ENCODE results near the gene MYT1.

Gene MYT1

GRCh38 chr20:64140061-64140931 is 24.0 kb upstream of the MYT1 start:
- DNase-seq, result no peak

- DNase-seq, result no peak
Measured at GRCh38 chr20:64140956-64141355, 23.3 kb upstream of the MYT1 start.

GRCh38 chr20:64142590-64142989 is 21.7 kb upstream of the MYT1 start:
- no peak for DNase-seq

DNA sequence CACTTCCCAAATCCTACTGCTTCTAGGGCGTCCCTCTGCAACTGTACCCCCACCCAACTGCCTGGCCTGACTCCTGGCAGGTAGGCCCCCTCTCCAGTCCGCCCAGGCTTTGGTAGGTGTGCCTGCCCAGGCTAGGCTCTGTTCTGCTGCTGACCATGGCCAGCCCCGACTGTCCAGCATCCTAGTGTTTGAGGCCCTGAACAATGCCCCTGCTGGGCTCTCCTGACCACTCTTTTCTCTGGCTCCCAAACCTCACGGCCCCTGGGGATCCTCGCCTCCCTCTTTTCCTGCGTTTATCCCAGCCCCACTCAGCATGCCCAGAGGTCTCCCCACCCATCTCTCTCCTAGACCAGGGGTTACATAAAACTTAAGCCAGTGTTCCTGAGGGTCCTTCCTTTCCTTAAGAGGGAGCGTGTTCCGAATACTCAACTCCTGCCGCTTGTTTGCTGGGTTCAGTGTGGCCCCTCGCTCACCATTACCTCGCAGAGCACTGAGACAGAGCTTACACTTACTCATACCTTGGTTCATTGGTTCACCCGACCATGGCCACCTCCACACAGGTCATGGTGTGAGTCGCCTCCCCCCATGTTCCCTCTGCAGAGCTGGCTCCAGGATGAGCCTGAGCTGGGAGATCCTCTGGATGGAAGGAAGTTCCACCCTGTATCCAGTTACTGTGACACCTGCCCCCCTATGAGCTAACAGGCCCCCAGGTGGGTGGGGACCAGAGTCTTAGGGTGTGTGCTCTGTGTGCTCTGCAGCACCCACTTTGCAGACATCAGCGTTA is 21.0 kb upstream of the MYT1 start:
- no peak for DNase-seq

- DNase-seq, result no peak
Measured at GRCh38 chr20:64144144-64144912, 19.9 kb upstream of the MYT1 start.

- DNase-seq, result no peak
Measured at GRCh38 chr20:64145458-64146300, 18.6 kb upstream of the MYT1 start.

DNA sequence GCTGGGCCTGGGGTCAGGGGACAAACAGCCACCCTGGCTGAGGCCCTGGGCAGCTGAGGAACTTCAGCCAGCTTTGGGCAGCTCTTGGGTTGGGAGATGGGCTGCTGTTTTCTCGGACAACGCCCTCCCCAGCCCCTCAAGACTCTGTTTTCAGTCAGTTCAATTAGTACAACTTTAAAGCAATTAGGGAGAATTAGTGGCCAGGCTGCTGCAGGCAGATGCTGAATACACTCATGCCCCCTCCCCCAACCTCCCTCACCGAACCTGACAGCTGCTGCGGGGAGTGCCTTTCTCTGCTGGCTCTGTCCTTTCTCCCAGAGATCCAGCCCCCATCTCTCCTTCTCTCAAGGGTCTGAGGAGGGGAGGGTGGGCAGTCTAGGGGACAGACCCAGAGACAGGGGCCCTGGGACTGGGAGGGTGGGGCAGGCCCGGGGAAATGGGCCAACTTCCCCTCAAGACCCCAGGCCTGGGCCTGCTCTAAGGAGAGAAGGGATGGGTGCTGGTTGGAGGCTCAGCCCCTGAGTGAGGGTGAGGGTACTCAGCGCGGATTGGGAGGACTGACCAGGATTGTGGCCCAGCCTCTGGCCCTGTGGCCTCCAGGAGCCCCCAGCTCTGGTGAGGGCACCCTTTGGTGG is 17.8 kb upstream of the MYT1 start:
- DNase-seq, result no peak

DNA sequence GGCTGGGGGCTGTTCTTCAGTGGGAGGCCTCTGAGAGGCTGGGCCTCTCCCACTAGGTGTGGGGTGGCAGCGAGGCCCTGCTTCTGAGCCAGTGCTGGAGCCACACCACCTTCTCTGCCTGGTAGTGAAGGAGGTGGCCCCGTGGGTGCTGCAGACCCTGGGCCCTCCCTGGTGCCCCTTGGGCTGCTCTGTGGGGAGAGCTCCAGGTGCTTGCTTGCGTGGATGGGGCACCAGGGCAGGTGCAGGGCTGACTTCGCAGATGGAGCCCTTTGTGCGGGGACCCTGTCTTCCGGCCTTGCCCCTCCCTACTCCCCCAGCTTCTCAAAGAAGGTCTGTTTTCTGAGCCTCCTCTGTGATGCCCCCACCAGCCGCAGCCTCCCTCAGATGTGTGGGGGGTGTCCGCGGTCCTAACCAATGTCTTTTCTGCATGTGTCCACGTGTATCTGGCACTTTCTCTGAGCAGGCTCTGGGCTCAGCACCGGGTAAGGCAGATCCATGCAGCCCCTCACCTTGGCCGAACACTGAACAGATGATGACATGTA is 17.2 kb upstream of the MYT1 start:
- no peak for DNase-seq

DNA sequence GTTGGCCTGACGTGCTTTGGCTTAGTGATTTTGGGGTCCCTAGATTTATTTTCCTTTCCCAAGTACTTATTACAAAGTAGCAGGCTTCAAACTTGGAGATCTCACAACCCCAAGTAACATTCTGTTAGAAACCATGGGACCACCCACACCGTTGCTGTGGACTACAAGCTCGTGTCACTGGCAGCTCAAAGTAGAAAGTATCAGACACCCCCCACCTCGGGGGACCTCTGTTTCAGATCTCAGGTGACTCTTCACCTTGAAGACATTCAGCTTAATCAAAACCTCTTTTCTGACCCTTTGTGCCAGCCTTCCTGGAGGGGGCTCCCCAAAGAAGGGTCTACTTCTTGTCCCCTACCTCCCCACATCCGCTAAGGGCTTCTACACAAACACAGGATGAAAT is 15.7 kb upstream of the MYT1 start:
- DNase-seq, result no peak

DNA sequence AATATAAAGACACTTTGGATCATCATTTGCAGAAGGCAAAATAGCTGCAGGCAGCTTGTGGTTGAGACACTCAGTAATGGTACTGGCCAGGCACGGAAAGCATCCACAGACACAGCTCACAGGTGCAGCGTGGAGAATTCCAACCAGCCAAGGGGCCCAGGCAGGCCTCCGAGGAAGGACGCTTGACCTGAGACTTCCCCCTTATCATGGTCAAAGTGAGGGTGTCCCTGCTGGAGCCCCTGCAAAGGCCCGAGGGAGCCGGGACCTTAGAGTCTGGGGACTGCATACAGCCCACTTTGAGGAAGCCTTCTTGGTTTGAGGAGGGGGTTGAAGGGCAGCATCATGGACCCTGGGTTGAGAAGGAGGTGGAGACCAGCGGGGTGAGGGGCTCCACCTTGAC is 15.1 kb upstream of the MYT1 start:
- DNase-seq, result no peak

GRCh38 chr20:64149809-64150560 is 14.3 kb upstream of the MYT1 start:
- DNase-seq, result no peak

DNA sequence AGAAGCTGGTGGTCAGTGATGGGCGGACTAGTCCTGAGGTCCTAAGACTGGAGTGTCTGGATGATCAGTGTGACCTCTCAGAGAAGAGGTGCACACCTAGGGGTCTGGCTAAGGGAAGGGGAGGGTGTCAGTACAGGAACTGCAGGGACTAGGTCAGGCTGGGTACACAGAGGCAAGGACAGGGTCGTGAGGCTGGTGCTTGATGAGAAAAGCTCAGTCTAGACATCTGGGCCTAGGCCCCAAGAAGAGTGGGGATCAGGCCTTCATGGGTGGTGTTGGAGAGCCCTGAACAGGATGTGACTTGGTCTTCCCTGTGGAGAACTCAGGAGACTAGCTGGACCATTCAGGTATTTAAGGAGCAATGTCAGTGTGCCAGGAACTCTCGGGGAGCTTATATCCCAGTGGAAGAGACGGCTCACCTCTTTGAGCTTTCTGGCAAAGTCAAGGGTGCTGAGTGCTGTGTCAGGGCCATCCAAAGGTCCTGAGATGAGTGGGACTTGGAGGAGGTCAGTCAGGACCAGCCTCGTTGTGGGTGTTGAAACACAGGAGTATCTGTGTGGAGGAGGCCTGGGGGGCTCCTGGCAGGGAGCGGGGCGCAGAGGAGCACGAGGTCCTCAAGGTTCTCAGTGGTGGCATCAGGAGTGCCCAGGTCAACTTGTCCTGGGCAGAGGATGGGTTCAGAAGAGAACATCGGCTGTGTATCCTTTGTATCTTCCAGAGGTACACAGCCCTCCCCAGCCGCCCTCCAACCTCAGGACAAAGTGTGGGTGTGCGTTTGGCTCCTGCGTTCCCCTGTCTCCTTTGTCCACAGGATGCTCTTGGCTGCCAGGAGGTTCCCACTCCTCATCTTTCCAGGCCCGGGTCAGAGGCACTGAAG is 13.3 kb upstream of the MYT1 start:
- no peak for DNase-seq

- no peak for DNase-seq
Measured at GRCh38 chr20:64151633-64152530, 12.4 kb upstream of the MYT1 start.

DNA sequence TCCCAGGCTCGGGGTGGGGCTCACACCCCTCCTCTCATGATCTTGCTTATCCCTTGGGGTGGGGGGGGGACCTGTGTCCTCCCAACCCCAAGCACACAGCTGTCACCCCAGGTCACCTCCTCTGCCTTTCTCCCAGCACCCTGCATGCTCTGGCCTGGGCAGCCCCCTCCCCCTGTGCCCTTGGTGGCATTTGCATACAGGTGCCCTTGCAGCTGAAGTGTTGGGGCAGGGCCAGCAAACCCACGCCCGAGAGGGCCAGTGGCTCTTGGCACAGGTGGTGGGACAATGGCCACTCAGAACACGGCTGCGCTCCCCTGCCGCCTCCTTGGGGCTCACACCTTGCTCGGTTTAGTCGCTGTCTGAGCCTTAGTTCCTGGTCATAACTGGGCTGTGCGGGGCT is 11.3 kb upstream of the MYT1 start:
- no peak for DNase-seq

DNA sequence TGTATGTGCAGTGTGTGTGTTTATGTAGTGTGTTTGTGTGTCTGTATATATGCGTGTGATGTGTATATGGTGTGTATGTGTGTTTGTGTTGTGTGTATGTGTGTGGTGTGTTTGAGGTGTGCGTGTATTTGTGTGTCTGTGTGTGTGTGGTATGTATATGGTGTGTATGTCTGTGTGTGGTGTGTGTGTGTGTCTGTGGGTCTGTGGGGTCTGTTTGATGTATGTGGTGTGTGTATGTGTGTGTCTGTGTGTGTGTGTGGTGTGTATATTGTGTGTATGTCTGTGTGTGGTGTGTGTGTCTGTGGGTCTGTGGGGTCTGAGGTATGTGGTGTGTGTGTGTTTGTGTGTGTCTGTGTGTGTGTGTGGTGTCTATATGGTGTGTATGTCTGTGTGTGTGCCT is 10.8 kb upstream of the MYT1 start:
- no peak for DNase-seq

DNA sequence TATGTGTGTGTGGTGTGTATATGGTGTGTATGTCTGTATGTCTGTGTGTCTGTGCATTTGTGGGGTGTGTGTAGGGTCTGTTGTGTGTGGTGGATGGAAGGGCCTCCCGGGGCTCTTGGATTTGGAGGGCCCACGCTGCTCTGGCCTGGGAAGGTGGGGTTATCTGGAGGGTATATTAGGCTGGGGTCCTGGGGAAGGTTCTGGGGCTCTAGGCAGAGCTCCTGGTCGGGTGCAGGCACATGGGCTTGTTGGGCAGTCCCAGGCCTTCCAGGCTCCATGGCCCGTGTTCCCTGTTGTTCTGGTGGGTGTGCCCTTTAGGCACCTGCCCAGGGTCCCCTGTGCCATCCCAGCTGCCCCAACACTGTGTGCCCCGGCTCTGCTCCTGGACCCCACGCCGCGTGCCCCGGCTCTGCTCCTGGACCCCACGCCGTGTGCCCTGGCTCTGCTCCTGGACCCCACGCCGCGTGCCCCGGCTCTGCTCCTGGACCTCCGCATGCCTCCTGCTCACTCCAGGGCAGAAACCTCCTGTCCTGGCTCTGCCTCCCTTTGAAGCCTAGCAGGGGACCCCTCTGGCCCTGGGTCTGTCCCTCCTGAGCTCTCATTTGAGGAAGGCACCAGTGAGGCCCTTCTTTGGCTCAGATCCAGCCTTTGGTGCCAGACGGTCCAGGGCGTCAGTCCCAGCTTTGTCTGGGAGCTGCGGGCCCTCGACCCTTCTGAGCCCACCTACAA is 10.2 kb upstream of the MYT1 start:
- DNase-seq, result no peak

DNA sequence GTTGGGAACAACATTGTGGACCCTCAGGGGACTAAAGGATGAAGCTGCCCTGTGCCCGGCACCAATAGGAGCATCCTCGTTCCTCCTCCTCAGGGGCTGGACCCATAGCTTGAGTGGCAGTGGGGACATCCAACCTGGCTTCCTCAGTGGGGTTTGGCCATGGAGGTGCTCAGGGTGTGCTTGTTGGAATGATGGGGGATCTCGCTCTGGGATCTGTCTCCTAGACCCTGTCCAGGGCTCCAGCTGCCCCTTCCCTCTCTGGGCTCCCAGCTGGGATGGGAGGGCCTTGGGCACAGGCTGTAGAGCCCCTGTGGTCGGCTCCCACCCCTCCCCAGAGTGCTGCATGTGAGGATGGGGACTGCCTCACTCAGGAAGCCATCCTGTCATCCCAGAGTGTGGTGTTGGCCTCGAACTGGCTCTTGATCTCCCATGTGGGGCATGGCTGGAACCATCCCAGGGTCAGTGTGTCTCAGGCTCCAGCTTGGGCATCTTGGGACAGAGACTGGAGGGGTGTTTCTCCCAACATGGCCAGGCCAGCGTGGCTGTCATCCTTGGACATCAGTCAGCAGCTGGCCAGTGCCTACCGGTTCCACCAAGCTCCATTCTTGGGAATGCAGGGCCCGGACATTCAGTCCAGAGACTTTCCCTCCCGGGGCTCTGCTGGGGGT is 9.5 kb upstream of the MYT1 start:
- DNase-seq, result no peak

Measured in hippocampal formation (tissue), 2 donors.